22Rv1 (cell line): ENCODE measurements around the gene YPEL1.

Experiments
- ZFX ChIP-seq: fragments of 450-650 bp; IDR thresholded peaks from 2 replicates; pipeline ENCODE4 v1.6.1; 2017; ENCODE audit warnings: antibody characterized with exemption, borderline replicate concordance
- TF ChIP-seq, protein P1 (sequence below): fragments of 450-650 bp; IDR thresholded peaks from 2 replicates; pipeline ENCODE4 v1.5.1; 2017; ENCODE audit warnings: mild to moderate bottlenecking

DNA sequence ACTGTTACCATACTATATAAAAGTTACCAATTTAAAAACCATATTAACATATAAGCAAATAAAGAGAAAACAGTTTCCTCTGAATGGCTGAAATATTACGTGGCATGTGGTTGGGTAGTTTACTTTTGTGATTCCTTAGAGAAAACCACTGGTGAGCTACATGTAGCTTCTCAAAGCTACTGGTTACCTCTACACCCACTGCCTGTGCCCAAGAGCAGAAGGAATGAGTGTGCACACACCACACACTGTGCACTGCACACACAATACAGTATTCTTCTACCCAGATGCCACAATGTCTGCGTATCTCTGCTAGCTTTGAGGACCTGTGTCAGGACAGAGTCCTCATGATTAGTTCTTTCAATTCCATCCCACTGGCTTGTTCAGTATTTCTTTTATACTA lies 25.5 kb upstream of the YPEL1 start:
- TF ChIP-seq ZFX, result no peak
- TF ChIP-seq, protein P1, sequence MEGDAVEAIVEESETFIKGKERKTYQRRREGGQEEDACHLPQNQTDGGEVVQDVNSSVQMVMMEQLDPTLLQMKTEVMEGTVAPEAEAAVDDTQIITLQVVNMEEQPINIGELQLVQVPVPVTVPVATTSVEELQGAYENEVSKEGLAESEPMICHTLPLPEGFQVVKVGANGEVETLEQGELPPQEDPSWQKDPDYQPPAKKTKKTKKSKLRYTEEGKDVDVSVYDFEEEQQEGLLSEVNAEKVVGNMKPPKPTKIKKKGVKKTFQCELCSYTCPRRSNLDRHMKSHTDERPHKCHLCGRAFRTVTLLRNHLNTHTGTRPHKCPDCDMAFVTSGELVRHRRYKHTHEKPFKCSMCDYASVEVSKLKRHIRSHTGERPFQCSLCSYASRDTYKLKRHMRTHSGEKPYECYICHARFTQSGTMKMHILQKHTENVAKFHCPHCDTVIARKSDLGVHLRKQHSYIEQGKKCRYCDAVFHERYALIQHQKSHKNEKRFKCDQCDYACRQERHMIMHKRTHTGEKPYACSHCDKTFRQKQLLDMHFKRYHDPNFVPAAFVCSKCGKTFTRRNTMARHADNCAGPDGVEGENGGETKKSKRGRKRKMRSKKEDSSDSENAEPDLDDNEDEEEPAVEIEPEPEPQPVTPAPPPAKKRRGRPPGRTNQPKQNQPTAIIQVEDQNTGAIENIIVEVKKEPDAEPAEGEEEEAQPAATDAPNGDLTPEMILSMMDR, result no peak
